HEK293T (cell line): ENCODE data around the gene SLC25A21.

Experiments
- FOXK2 ChIP-seq: fragments of 450-650 bp; IDR thresholded peaks from 2 replicates; pipeline ENCODE4 v1.6.1; 2016; ENCODE audit warnings: mild to moderate bottlenecking
- FOXM1 ChIP-seq: fragments of 450-650 bp; IDR thresholded peaks from 2 replicates; pipeline ENCODE4 v1.6.1; 2017; ENCODE audit warnings: mild to moderate bottlenecking, borderline replicate concordance
- HDGF ChIP-seq: fragments of 450-650 bp; IDR thresholded peaks from 2 replicates; pipeline ENCODE4 v1.6.1; 2017; ENCODE audit warnings: antibody characterized with exemption, borderline replicate concordance
- LEF1 ChIP-seq: fragments of 450-650 bp; IDR thresholded peaks from 2 replicates; pipeline ENCODE4 v1.6.1; 2017; ENCODE audit warnings: mild to moderate bottlenecking, borderline replicate concordance
- NFRKB ChIP-seq: fragments of 450-650 bp; IDR thresholded peaks from 2 replicates; pipeline ENCODE4 v1.6.1; 2016; ENCODE audit warnings: mild to moderate bottlenecking, moderate library complexity
- SP1 ChIP-seq: fragments of 450-650 bp; IDR thresholded peaks from 2 replicates; pipeline ENCODE4 v1.6.1; 2017
- ZNF384 ChIP-seq: fragments of 450-650 bp; IDR thresholded peaks from 2 replicates; pipeline ENCODE4 v1.6.1; 2016

DNA sequence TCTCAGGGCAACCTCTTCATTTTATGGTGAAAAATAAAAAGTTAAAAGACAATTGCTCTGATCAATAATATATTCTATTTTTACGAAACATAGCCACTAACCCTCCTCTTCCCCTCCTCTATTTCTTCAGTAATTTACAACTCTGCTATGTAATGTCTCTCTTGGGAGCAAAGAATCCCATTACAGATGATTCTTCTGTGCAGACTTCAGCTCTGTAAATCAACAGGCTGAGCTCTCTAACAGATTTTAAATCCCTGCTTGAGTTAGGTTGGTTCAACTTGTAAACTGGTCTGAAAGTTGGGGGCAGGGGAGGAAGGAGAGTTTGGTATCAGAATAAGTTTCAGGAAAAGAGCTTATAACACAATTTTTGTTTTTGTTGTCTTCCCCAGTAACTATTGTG is 151.0 kb downstream of the SLC25A21 start:
- TF ChIP-seq SP1 (no peak), LEF1 (no peak), FOXM1 (no peak), FOXK2 (no peak), NFRKB (no peak), HDGF (no peak), ZNF384 (no peak)
